A549 (cell line): ENCODE measurements around the gene MYOZ2. TPM values are rescaled to one million over a fixed set of nuclear protein-coding genes. Genes with fewer than 3 reads are reported as not detected.
A peak's percentile ranks its signal among the peaks of the same experiment; 100 is the strongest.

ENCODE experiments used
- ATAC-seq, 2 experiments: fragments of 200-7000 bp in 1 of 2; fragments of >200 bp in 1 of 2; cut with Nextera tagmentation in 1 of 2; cut with Tn5 transposase in 1 of 2; 3 replicates each; pipeline versions ENCODE4 v1.8.0 to v1.9.1; 2018 to 2020; ENCODE audit warnings: mild to moderate bottlenecking in 1 of 2, moderate library complexity in 1 of 2
- CTCF ChIA-PET: fragments of 300-600 bp; sonication (Branson Sonifier 250); formaldehyde crosslinking; extraction: SDS; loops from one replicate; lab custom pipeline; 2021; ENCODE audit warnings: antibody characterized with exemption, inconsistent platforms; lab: Yijun Ruan, JAX
- POLR2A ChIA-PET: fragments of 350-600 bp; formaldehyde crosslinking; extraction: SDS; loops from one replicate; lab custom pipeline; 2021; ENCODE audit warnings: antibody characterized with exemption, inconsistent platforms; lab: Yijun Ruan, JAX
- DNase-seq, 2 experiments: peaks; one replicate each; pipeline versions ENCODE4 v3.0.0 to v3.0.0-alpha.2; 2011 to 2016; ENCODE audit warnings: low read depth in 1 of 2, low spot score in 1 of 2
- FAIRE-seq: peaks from 2 replicates; lab custom pipeline; 2011; peaks lifted over from hg19 to GRCh38; lab: Jason Lieb, UNC
- H3K27ac ChIP-seq, 2 experiments: fragments of >200 bp; sonication (Bioruptor Twin); formaldehyde crosslinking; 3 replicates each; pipeline ENCODE4 v1.5.1; 2016 to 2017
- H3K4me1 ChIP-seq: fragments of >200 bp; sonication (Bioruptor Twin); formaldehyde crosslinking; 3 replicates; pipeline ENCODE4 v1.6.1; 2016
- H3K4me2 ChIP-seq: fragments of >200 bp; sonication (Bioruptor Twin); formaldehyde crosslinking; 3 replicates; pipeline ENCODE4 v1.6.1; 2016
- H3K4me3 ChIP-seq: fragments of >200 bp; sonication (Bioruptor Twin); formaldehyde crosslinking; 3 replicates; pipeline ENCODE4 v1.5.1; 2016
- H3K9me3 ChIP-seq: fragments of >200 bp; sonication (Bioruptor Twin); formaldehyde crosslinking; 3 replicates; pipeline ENCODE4 v1.6.1; 2016
- CBX8 ChIP-seq: fragments of 200-600 bp; sonication (generic); IDR thresholded peaks from 2 replicates; pipeline ENCODE4 v1.6.1; 2016
- CEBPB ChIP-seq, 2 experiments: fragments of >200 bp in 1 of 2; sonication (Bioruptor Twin) in 1 of 2; formaldehyde crosslinking in 1 of 2; IDR thresholded peaks; 2 replicates each; pipeline ENCODE4 v1.6.1; 2012 to 2016
- CTCF ChIP-seq: fragments of >200 bp; sonication (Bioruptor Twin); formaldehyde crosslinking; IDR thresholded peaks from 3 replicates; pipeline ENCODE4 v1.5.1; 2016
- ELK1 ChIP-seq: fragments of 150-350 bp; IDR thresholded peaks from 2 replicates; pipeline ENCODE4 v1.6.1; 2014; ENCODE audit warnings: low read depth, mild to moderate bottlenecking, low read length
- EP300 ChIP-seq, 2 experiments: fragments of >200 bp; sonication (Bioruptor Twin); formaldehyde crosslinking; IDR thresholded peaks; 2 replicates in 1 of 2; 3 replicates in 1 of 2; pipeline ENCODE4 v1.6.1; 2016 to 2017
- FOSB ChIP-seq: fragments of 250-450 bp; sonication (Bioruptor Pico); IDR thresholded peaks from 2 replicates; pipeline ENCODE4 v1.5.0; 2020; ENCODE audit warnings: mild to moderate bottlenecking, moderate library complexity
- GATA3 ChIP-seq: IDR thresholded peaks from 2 replicates; pipeline ENCODE4 v1.6.1; 2012; ENCODE audit warnings: borderline replicate concordance
- HES2 ChIP-seq: fragments of >200 bp; sonication (Bioruptor Twin); formaldehyde crosslinking; IDR thresholded peaks from 2 replicates; pipeline ENCODE4 v1.6.1; 2016
- HMGXB4 ChIP-seq: fragments of 250-450 bp; sonication (Bioruptor Pico); IDR thresholded peaks from 2 replicates; pipeline ENCODE4 v1.5.0; 2021; ENCODE audit warnings: mild to moderate bottlenecking, moderate library complexity, borderline replicate concordance
- HOXB13 ChIP-seq: fragments of 250-450 bp; sonication (Bioruptor Pico); IDR thresholded peaks from 2 replicates; pipeline ENCODE4 v1.5.0; 2020; ENCODE audit warnings: low read depth, mild to moderate bottlenecking, moderate library complexity
- KDM1A ChIP-seq: fragments of 200-600 bp; sonication (generic); IDR thresholded peaks from 2 replicates; pipeline ENCODE4 v1.6.1; 2016; ENCODE audit warnings: low read depth, mild to moderate bottlenecking
- KDM5A ChIP-seq: fragments of 200-600 bp; sonication (generic); IDR thresholded peaks from 2 replicates; pipeline ENCODE4 v1.6.1; 2016; ENCODE audit warnings: antibody characterized with exemption, mild to moderate bottlenecking
- MAZ ChIP-seq: fragments of 150-350 bp; IDR thresholded peaks from 2 replicates; pipeline ENCODE4 v1.6.1; 2014; ENCODE audit warnings: antibody characterized with exemption, low read depth, low read length, borderline replicate concordance
- NR3C1 ChIP-seq: fragments of >200 bp; sonication (Bioruptor Twin); formaldehyde crosslinking; IDR thresholded peaks from 3 replicates; pipeline ENCODE4 v1.6.1; 2017
- PHF8 ChIP-seq: fragments of 200-600 bp; sonication (generic); IDR thresholded peaks from 2 replicates; pipeline ENCODE4 v1.6.1; 2016; ENCODE audit warnings: low read depth, mild to moderate bottlenecking, antibody characterized with exemption, moderate library complexity, borderline replicate concordance
- POLR2A ChIP-seq: IDR thresholded peaks from 2 replicates; pipeline ENCODE4 v1.6.1; 2012; ENCODE audit warnings: mild to moderate bottlenecking, low read length
- POLR2AphosphoS2 ChIP-seq: conservative IDR thresholded peaks from 2 replicates; pipeline ENCODE4 v1.6.1; 2012; ENCODE audit warnings: low read length, improper control_type of control experiment, inconsistent platforms
- RAD21 ChIP-seq, 2 experiments: fragments of >200 bp in 1 of 2; sonication (Bioruptor Twin) in 1 of 2; formaldehyde crosslinking in 1 of 2; IDR thresholded peaks in 1 of 2; conservative IDR thresholded peaks in 1 of 2; 2 replicates in 1 of 2; 3 replicates in 1 of 2; pipeline ENCODE4 v1.6.1; 2012 to 2018; ENCODE audit warnings: inconsistent platforms in 1 of 2
- REST ChIP-seq: fragments of 200-600 bp; sonication (generic); IDR thresholded peaks from 2 replicates; pipeline ENCODE4 v1.6.1; 2016; ENCODE audit warnings: antibody characterized with exemption, mild to moderate bottlenecking, moderate library complexity
- RFX5 ChIP-seq: fragments of 450-650 bp; IDR thresholded peaks from 2 replicates; pipeline ENCODE4 v1.7.1; 2014; ENCODE audit warnings: antibody characterized with exemption, mild to moderate bottlenecking, moderate library complexity
- RNF2 ChIP-seq: fragments of 200-600 bp; sonication (generic); IDR thresholded peaks from 2 replicates; pipeline ENCODE4 v1.6.1; 2016; ENCODE audit warnings: low read depth, mild to moderate bottlenecking, antibody characterized with exemption, moderate library complexity, borderline replicate concordance
- SREBF2 ChIP-seq: fragments of 450-650 bp; IDR thresholded peaks from 2 replicates; pipeline ENCODE4 v1.6.1; 2014; ENCODE audit warnings: mild to moderate bottlenecking, moderate library complexity
- TFCP2L1 ChIP-seq: fragments of 250-450 bp; sonication (Bioruptor Pico); IDR thresholded peaks from 2 replicates; pipeline ENCODE4 v1.5.0; 2021; ENCODE audit warnings: mild to moderate bottlenecking
- WGBS: methylation state at CpG from one replicate; pipeline ENCODE4 v1.1.6; 2017; ENCODE audit errors: missing lambda C conversion rate; 5-methylcytosine and 5-hydroxymethylcytosine counted together
- polyA plus RNA-seq, 4 experiments: library from polyadenylated mRNA; depleted of rRNA in 3 of 4; stranded (reverse); fragments of >200 nt; fragmentation: RNase III in 1 of 4; extraction: RNeasy Plus Mini Kit Qiagen cat#74134 plus additional on column Dnase treatment in 1 of 4; gene quantifications; 2 replicates in 3 of 4; 3 replicates in 1 of 4; pipeline ENCODE4 v1.2.3, GENCODE V29; 2011 to 2017

The MYOZ2 gene
- polyA plus RNA-seq, 2 of the 4 experiments (the other 2 are of a cell fraction) = not detected

GRCh38 chr4:119205690-119206089 lies 70.1 kb downstream of the MYOZ2 start:
- H3K4me1 ChIP-seq = peaks cover 34% of the 10 kb centered on the region
- FAIRE-seq (no peak), DNase-seq (no peak), ATAC-seq (no peak)
- no peak overlapping the region for H3K27ac ChIP-seq
- no peaks in the 10 kb centered on the region for H3K9me3 ChIP-seq
- no peak overlapping the region for H3K4me3 ChIP-seq
- no peak overlapping the region for H3K4me2 ChIP-seq
- POLR2A ChIA-PET = no interaction called here
- no peak for TF ChIP-seq MAZ
- no peak for TF ChIP-seq HMGXB4 (CRISPR knock-in tag)
- CTCF ChIA-PET = no interaction called here

- 62% methylated on average over 1 of the region's 1 CpG for WGBS
- TF ChIP-seq REST (no peak), POLR2AphosphoS2 (no peak), TFCP2L1 (CRISPR knock-in tag) (no peak), CBX8 (no peak), EP300 (IDR thresholded peaks at IDR 0.05) (no peak), GATA3 (no peak), SREBF2 (no peak), CTCF (no peak), RFX5 (no peak), HOXB13 (CRISPR knock-in tag) (no peak)
- POLR2A ChIA-PET = no interaction called here
- Histone ChIP-seq H3K9me3 (no peaks in the 10 kb centered on the region), H3K4me2 (no peak overlapping the region), H3K4me3 (no peak overlapping the region), H3K27ac (0 out of 6 replicates have a peak overlapping the region, but pooled peaks have one; percentile 11 to 14), H3K4me1 (peaks cover 39% of the 10 kb centered on the region)
- no peak for FAIRE-seq
- no peak for ATAC-seq
- DNase-seq = no peak
- CTCF ChIA-PET = no interaction called here
These were observed 70.5 kb downstream of the MYOZ2 start for GRCh38 chr4:119206178-119206577.

- FAIRE-seq (no peak), ATAC-seq (no peak), DNase-seq (no peak)
- ChIA-PET POLR2A (no interaction called here), CTCF (no interaction called here)
- Histone ChIP-seq H3K27ac (peak overlapping the region in 1 of 2 experiments; percentile 8; a peak in 1 of 6 replicates), H3K4me2 (no peak overlapping the region), H3K9me3 (no peaks in the 10 kb centered on the region), H3K4me3 (no peak overlapping the region), H3K4me1 (peaks cover 40% of the 10 kb centered on the region)
- 41% methylated on average over 1 of the region's 1 CpG for WGBS
- TF ChIP-seq FOSB (CRISPR knock-in tag) (no peak), RNF2 (no peak), NR3C1 (no peak), RAD21 (conservative IDR thresholded peaks at IDR 0.05 in 1 of 2, IDR thresholded peaks at IDR 0.05 in 1 of 2) (no peak), PHF8 (no peak), ELK1 (no peak), CEBPB (IDR thresholded peaks at IDR 0.05) (no peak), POLR2A (no peak), HES2 (no peak), KDM5A (no peak), KDM1A (no peak)
These were observed 71.4 kb downstream of the MYOZ2 start for GRCh38 chr4:119207051-119207450.
